DND-41 (cell line): ENCODE data around the gene MDM2.

Source experiments
- EZH2 ChIP-seq: IDR thresholded peaks from 3 replicates; pipeline ENCODE4 v1.6.1; 2012; ENCODE audit warnings: borderline replicate concordance, low read depth, mild to moderate bottlenecking, moderate library complexity, low read length, inconsistent platforms; ENCODE audit not compliant: severe bottlenecking
- TF ChIP-seq, protein P1 (sequence below): IDR thresholded peaks from 2 replicates; pipeline ENCODE4 v1.5.1; 2012; ENCODE audit warnings: borderline replicate concordance, low read length, moderate library complexity, mild to moderate bottlenecking; ENCODE audit not compliant: poor library complexity, severe bottlenecking; ENCODE audit errors: extremely low read depth

DNA sequence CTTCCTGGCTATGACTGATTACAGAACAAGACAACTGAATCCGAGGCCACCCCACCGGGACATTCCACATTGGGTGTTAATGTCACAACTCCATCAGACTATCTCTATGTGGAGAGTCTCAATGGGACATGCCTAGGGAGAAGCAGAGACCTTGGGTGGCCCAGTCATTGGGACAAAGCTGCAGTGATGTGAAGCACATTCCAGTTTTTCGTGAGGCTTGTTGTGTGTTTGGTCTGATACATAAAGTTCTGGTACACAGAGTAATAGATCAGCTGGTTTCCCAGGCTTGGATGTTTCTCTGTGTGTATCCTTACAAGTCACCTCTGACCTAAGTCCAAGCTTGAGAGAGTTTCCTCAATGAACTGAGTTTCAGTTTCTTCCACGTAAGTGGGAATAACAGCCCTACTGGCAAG is 82.7 kb downstream of the MDM2 start:
- TF ChIP-seq EZH2, result no peak
- TF ChIP-seq, protein P1, sequence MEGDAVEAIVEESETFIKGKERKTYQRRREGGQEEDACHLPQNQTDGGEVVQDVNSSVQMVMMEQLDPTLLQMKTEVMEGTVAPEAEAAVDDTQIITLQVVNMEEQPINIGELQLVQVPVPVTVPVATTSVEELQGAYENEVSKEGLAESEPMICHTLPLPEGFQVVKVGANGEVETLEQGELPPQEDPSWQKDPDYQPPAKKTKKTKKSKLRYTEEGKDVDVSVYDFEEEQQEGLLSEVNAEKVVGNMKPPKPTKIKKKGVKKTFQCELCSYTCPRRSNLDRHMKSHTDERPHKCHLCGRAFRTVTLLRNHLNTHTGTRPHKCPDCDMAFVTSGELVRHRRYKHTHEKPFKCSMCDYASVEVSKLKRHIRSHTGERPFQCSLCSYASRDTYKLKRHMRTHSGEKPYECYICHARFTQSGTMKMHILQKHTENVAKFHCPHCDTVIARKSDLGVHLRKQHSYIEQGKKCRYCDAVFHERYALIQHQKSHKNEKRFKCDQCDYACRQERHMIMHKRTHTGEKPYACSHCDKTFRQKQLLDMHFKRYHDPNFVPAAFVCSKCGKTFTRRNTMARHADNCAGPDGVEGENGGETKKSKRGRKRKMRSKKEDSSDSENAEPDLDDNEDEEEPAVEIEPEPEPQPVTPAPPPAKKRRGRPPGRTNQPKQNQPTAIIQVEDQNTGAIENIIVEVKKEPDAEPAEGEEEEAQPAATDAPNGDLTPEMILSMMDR, result no peak
